ENCODE data around the gene ZBTB43. TPM values are rescaled to one million over a fixed set of nuclear protein-coding genes. Genes with fewer than 3 reads are reported as not detected.

ZBTB43 gene
- total and polyA plus RNA-seq, 10 of the 15 experiments (the other 5 are each of a cell fraction or from before 2014, with no cell fraction given): 2.4 to 19.3 (median 8.7) TPM

DNA sequence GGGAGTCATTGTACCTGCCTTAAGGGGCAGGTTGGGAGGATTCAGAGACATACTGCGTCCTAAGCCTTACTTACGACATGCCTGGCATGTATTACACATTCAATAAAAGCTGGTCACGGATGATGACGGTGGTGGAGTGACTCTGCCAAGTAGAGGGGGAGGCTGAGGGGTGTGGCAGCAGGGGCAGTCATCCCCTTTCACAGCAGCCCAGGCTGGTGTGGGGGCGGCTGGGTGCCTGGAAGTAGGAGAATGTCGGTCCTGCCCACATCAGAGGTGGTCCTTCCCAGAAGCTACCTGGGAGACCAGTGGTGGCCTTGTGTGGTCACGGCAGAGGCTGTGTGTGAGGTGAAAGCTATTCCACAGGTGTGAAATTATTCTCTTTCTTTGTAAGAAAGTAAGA is 64.5 kb downstream of the ZBTB43 start:
- TF ChIP-seq FOXK2 (IDR thresholded peaks at IDR 0.05): no peak
- no peak for TF ChIP-seq CBFB (IDR thresholded peaks at IDR 0.05; ENCODE audit: low read depth)
- no peak for TF ChIP-seq NR2C2 (IDR thresholded peaks at IDR 0.05; ENCODE audit: borderline replicate concordance, control insufficient read depth, insufficient read length, low read depth)
- no peak for TF ChIP-seq KDM1A (IDR thresholded peaks at IDR 0.05; ENCODE audit: borderline replicate concordance)
- TF ChIP-seq, protein P1, sequence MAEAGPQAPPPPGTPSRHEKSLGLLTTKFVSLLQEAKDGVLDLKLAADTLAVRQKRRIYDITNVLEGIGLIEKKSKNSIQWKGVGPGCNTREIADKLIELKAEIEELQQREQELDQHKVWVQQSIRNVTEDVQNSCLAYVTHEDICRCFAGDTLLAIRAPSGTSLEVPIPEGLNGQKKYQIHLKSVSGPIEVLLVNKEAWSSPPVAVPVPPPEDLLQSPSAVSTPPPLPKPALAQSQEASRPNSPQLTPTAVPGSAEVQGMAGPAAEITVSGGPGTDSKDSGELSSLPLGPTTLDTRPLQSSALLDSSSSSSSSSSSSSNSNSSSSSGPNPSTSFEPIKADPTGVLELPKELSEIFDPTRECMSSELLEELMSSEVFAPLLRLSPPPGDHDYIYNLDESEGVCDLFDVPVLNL (IDR thresholded peaks at IDR 0.05; ENCODE audit: low read depth, low read length): no peak
- Histone ChIP-seq H3K9me3 (replicated peaks; ENCODE audit: control insufficient read depth, insufficient read depth, low read length) (no peaks in the 10 kb centered on the region), H3K4me1 (ENCODE audit: control insufficient read depth, insufficient read depth, low read length) (peaks cover 16% of the 10 kb centered on the region), H2AFZ (ENCODE audit: control insufficient read depth, low read depth, low read length) (no peak overlapping the region), H4K20me1 (ENCODE audit: control insufficient read depth, insufficient read depth) (no peaks in the 10 kb centered on the region), H3K79me2 (ENCODE audit: control insufficient read depth, insufficient read depth, low read length) (peaks cover 11% of the 10 kb centered on the region), H3K4me3 (no peak overlapping the region), H3K4me2 (ENCODE audit: control insufficient read depth, insufficient read depth) (no peak overlapping the region), H3K9ac (ENCODE audit: control insufficient read depth, insufficient read depth, low read length) (no peak overlapping the region), H3K36me3 (ENCODE audit: control insufficient read depth in 2 of 2, insufficient read depth in 2 of 2, low read length in 1 of 2) (peaks cover 0 to 7% of the 10 kb centered on the region in 2 experiments; a peak in 1 of 4 replicates), H3K27ac (ENCODE audit: control insufficient read depth, insufficient read depth) (no peak overlapping the region), H3K27me3 (replicated peaks in 1 of 2; ENCODE audit: control insufficient read depth in 2 of 2, insufficient read depth in 2 of 2, low read length in 1 of 2) (no peaks in the 10 kb centered on the region)
- FAIRE-seq (no peak), ATAC-seq (no peak), DNase-seq (ENCODE audit: low read depth, low spot score) (no peak)
- RAD21 ChIA-PET (ENCODE audit: unreplicated experiment): interaction anchor here (1.3 kb wide), 1 partner anchor 30 kb away, joined by 3 read pairs; no protein-coding TSS in a partner anchor
- POLR2A ChIA-PET: no interaction called here
- WGBS (ENCODE audit: insufficient coverage, insufficient replicate concordance, low lambda C conversion rate, missing lambda C conversion rate): 92% methylated on average over 7 of the region's 7 CpGs
- BruUV-seq (replicated peaks): no TSS peak
- SMC1A ChIA-PET (ENCODE audit: uncharacterized antibody, unreplicated experiment): interaction anchor here (1.9 kb wide), 1 partner anchor 15 kb away, joined by 5 read pairs; no protein-coding TSS in a partner anchor
- intact Hi-C loops (cut with micrococcal nuclease; ENCODE audit: unreplicated experiment): no loop called here
- CTCF ChIA-PET: interaction anchor here (1.3 kb wide), 1 partner anchor 346 kb away, joined by 3 read pairs; no protein-coding TSS in a partner anchor
- in situ Hi-C loops (cut with MboI): no loop called here

- BruUV-seq (replicated peaks): no TSS peak
- CTCF ChIA-PET: interaction anchor here (1.0 to 1.9 kb wide), 4 partner anchors 9 to 13 kb away, joined by 4 to 6 read pairs (median 5); no protein-coding TSS in a partner anchor
- Histone ChIP-seq H3K4me1 (ENCODE audit: control insufficient read depth, insufficient read depth, low read length) (peaks cover 16% of the 10 kb centered on the region), H4K20me1 (ENCODE audit: control insufficient read depth, insufficient read depth) (no peaks in the 10 kb centered on the region), H3K4me3 (no peak overlapping the region), H2AFZ (ENCODE audit: control insufficient read depth, low read depth, low read length) (peak overlapping the region; percentile 50; the same call in 1 of the 2 replicates), H3K27ac (ENCODE audit: control insufficient read depth, insufficient read depth) (peak overlapping the region; percentile 65), H3K9me3 (replicated peaks; ENCODE audit: control insufficient read depth, insufficient read depth, low read length) (no peaks in the 10 kb centered on the region), H3K36me3 (ENCODE audit: control insufficient read depth in 2 of 2, insufficient read depth in 2 of 2, low read length in 1 of 2) (peaks cover 0 to 4% of the 10 kb centered on the region in 2 experiments; a peak in 1 of 4 replicates), H3K4me2 (ENCODE audit: control insufficient read depth, insufficient read depth) (peak overlapping the region; percentile 41; the same call in 1 of the 2 replicates), H3K9ac (ENCODE audit: control insufficient read depth, insufficient read depth, low read length) (no peak overlapping the region), H3K27me3 (replicated peaks in 1 of 2; ENCODE audit: control insufficient read depth in 2 of 2, insufficient read depth in 2 of 2, low read length in 1 of 2) (no peaks in the 10 kb centered on the region), H3K79me2 (ENCODE audit: control insufficient read depth, insufficient read depth, low read length) (peaks cover 11% of the 10 kb centered on the region)
- SMC1A ChIA-PET (ENCODE audit: uncharacterized antibody, unreplicated experiment): interaction anchor here (0.8 to 2.7 kb wide), 2 partner anchors 10 to 68 kb away, joined by 3 to 19 read pairs; partner anchors contain the start of gene ZBTB43
- intact Hi-C loops (cut with micrococcal nuclease; ENCODE audit: unreplicated experiment): no loop called here
- RAD21 ChIA-PET (ENCODE audit: unreplicated experiment): interaction anchor here (1.0 to 1.8 kb wide), 3 partner anchors 10 to 39 kb away, joined by 3 to 5 read pairs (median 3); no protein-coding TSS in a partner anchor
- DNase-seq (ENCODE audit: low read depth, low spot score): peak; percentile 40
- WGBS (ENCODE audit: insufficient coverage, insufficient replicate concordance, low lambda C conversion rate, missing lambda C conversion rate): 18% methylated on average over 4 of the region's 4 CpGs
- POLR2A ChIA-PET: interaction anchor here (1.7 to 2.4 kb wide), 2 partner anchors 10 to 33 kb away, joined by 4 to 14 read pairs; partner anchors contain the start of gene ZBTB34
- FAIRE-seq: peak; percentile 82
- in situ Hi-C loops (cut with MboI): no loop called here
- peak; percentile 88 for ATAC-seq
- TF ChIP-seq IKZF2 (IDR thresholded peaks at IDR 0.05) (peak; percentile 51 to 65; a peak in 3 of 4 replicates), RAD51 (IDR thresholded peaks at IDR 0.05) (peak; percentile 59; the same call in 1 of the 2 replicates), RUNX3 (IDR thresholded peaks at IDR 0.05; ENCODE audit: low read length) (0 out of 2 replicates have a peak, but pooled peaks have one; percentile 8), EZH2 (IDR thresholded peaks at IDR 0.05; ENCODE audit: borderline replicate concordance, control insufficient read depth, low read depth, low read length) (no peak), DPF2 (IDR thresholded peaks at IDR 0.05) (0 out of 2 replicates have a peak, but pooled peaks have one; percentile 19), CHD4 (IDR thresholded peaks at IDR 0.05) (no peak), RELB (IDR thresholded peaks at IDR 0.05; ENCODE audit: low read depth) (peak; percentile 47; the same call in 1 of the 2 replicates), SMARCA5 (IDR thresholded peaks at IDR 0.05) (no peak), SPI1 (IDR thresholded peaks at IDR 0.05; ENCODE audit: borderline replicate concordance, insufficient read depth, low read depth, low read length) (peak; percentile 54; the same call in 1 of the 2 replicates), ETV6 (conservative IDR thresholded peaks at IDR 0.05 in 1 of 2, IDR thresholded peaks at IDR 0.05 in 1 of 2; ENCODE audit: borderline replicate concordance in 1 of 2, low read depth in 1 of 2) (peak in 1 of 2 experiments; percentile 47; a peak in 1 of 4 replicates)
These were observed 67.7 kb downstream of the ZBTB43 start for GRCh38 chr9:126872516-126872915.
